Kidney (tissue), 14 donors: ENCODE results near the gene GPR87. TPM values are rescaled to one million over a fixed set of nuclear protein-coding genes. Genes with fewer than 3 reads are reported as not detected.

Experiments used
- DNase-seq, 5 donors: peaks; one replicate each; pipeline ENCODE4 v3.0.0-alpha.2; 2013 to 2020
- FAIRE-seq: peaks from 2 replicates; lab custom pipeline; 2012; peaks lifted over from hg19 to GRCh38; lab: Jason Lieb, UNC
- H3K27ac ChIP-seq, 2 donors: one replicate each; pipeline ENCODE4 v1.7.0; 2013; ENCODE audit warnings: low read depth in 2 of 2, low read length in 2 of 2, inconsistent platforms in 1 of 2
- H3K27me3 ChIP-seq: one replicate; pipeline ENCODE4 v1.7.1; 2013; ENCODE audit warnings: low read length, inconsistent platforms; ENCODE audit not compliant: control insufficient read depth, insufficient read depth
- H3K36me3 ChIP-seq, 3 donors: one replicate each; pipeline versions ENCODE4 v1.7.0 to v1.7.1; 2013; ENCODE audit warnings: low read length in 3 of 3, control low read depth in 1 of 3, inconsistent platforms in 1 of 3; ENCODE audit not compliant: insufficient read depth in 3 of 3, control insufficient read depth in 2 of 3
- H3K4me1 ChIP-seq, 3 donors: one replicate each; pipeline versions ENCODE4 v1.7.0 to v1.7.1; 2013; ENCODE audit warnings: low read length in 3 of 3, inconsistent platforms in 1 of 3, low read depth in 1 of 3; ENCODE audit not compliant: control insufficient read depth in 2 of 3, insufficient read depth in 2 of 3
- H3K4me3 ChIP-seq, 3 donors: one replicate each; pipeline versions ENCODE4 v1.7.0 to v1.8.1; 2013; ENCODE audit warnings: low read length in 3 of 3, control low read depth in 1 of 3, inconsistent platforms in 1 of 3
- H3K9ac ChIP-seq, 3 donors: one replicate each; pipeline versions ENCODE4 v1.7.0 to v1.7.1; 2013; ENCODE audit warnings: low read length in 3 of 3, control low read depth in 1 of 3, inconsistent platforms in 1 of 3
- H3K9me3 ChIP-seq, 3 donors: one replicate each; pipeline versions ENCODE4 v1.7.0 to v1.7.1; 2013; ENCODE audit warnings: low read length in 3 of 3, control low read depth in 1 of 3, inconsistent platforms in 1 of 3; ENCODE audit not compliant: control insufficient read depth in 2 of 3, insufficient read depth in 1 of 3
- intact Hi-C: fragments of 100-400 bp; cut with DNase I; formaldehyde crosslinking; loops from one replicate; pipeline ENCODE4 v1.11.1; 2022
- polyA plus RNA-seq: library from polyadenylated mRNA; stranded (reverse); fragments of 350-450 nt; fragmentation: Illumina TruSeq; extraction: RNeasy Lipid Tissue Mini Kit (QIAGEN cat#74804); gene quantifications from one replicate; pipeline ENCODE4 v1.2.3, GENCODE V29; 2014; ENCODE audit warnings: low read depth, low replicate concordance; ENCODE audit not compliant: insufficient read depth
- total RNA-seq: library from RNA; stranded (reverse); fragmentation: NEBNext Ultra II Directional; extraction: Animal tissue kit (Norgen Biotek cat#: 25700); gene quantifications from one replicate; pipeline ENCODE4 v1.2.1, GENCODE V29; 2021
- TF ChIP-seq, protein P1 (sequence below): IDR thresholded peaks from 3 replicates; pipeline ENCODE4 v1.5.1; 2012; ENCODE audit warnings: mild to moderate bottlenecking, moderate library complexity, borderline replicate concordance; ENCODE audit not compliant: insufficient read depth; ENCODE audit errors: extremely low read depth
- donor health status: control.
- donor health status: control.
- donor health status: control.
- donor health status: control.
- donor health status: control.
- donor health status: DM: yes; HTN: yes; CAD: no.
- donor health status: Normal renal cell carcinoma (clear cell type).

The GPR87 gene
- total and polyA plus RNA-seq, 2 donors from 2014 or later = 0.72 TPM; not detected in 1

DNA sequence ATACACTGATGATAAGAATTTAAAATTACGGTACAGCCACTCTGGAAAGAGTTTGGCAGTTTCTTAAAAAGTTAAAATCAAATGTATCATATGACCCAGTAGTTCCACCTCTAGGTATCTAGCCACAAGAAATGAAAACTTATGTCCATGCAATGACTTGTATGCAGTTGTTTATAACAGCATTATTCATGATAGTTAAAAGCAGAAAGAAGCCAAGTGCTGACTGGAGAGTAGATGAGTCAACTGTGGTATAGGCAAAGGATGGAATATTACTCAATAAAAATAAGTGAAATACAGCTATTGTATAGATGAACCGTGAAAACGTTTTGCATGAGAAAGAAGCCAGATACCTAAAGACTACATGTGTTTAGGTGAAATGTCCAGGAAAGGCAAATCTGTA, 14.8 kb downstream of the GPR87 start:
- Histone ChIP-seq H3K4me3 (no peak overlapping the region), H3K4me1 (peaks cover 0 to 2% (median 0%) of the 10 kb centered on the region in 3 donors), H3K9me3 (no peaks in the 10 kb centered on the region), H3K36me3 (no peaks in the 10 kb centered on the region), H3K9ac (no peak overlapping the region), H3K27me3 (no peaks in the 10 kb centered on the region), H3K27ac (no peak overlapping the region)
- TF ChIP-seq, protein P1, sequence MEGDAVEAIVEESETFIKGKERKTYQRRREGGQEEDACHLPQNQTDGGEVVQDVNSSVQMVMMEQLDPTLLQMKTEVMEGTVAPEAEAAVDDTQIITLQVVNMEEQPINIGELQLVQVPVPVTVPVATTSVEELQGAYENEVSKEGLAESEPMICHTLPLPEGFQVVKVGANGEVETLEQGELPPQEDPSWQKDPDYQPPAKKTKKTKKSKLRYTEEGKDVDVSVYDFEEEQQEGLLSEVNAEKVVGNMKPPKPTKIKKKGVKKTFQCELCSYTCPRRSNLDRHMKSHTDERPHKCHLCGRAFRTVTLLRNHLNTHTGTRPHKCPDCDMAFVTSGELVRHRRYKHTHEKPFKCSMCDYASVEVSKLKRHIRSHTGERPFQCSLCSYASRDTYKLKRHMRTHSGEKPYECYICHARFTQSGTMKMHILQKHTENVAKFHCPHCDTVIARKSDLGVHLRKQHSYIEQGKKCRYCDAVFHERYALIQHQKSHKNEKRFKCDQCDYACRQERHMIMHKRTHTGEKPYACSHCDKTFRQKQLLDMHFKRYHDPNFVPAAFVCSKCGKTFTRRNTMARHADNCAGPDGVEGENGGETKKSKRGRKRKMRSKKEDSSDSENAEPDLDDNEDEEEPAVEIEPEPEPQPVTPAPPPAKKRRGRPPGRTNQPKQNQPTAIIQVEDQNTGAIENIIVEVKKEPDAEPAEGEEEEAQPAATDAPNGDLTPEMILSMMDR = no peak
- intact Hi-C loops = no loop called here
- no peak for FAIRE-seq
- no peak for DNase-seq

- FAIRE-seq (no peak), DNase-seq (no peak)
- Histone ChIP-seq H3K27me3 (no peaks in the 10 kb centered on the region), H3K4me3 (no peak overlapping the region), H3K36me3 (no peaks in the 10 kb centered on the region), H3K9ac (no peak overlapping the region), H3K4me1 (peaks cover 0 to 2% (median 0%) of the 10 kb centered on the region in 3 donors), H3K27ac (no peak overlapping the region), H3K9me3 (no peaks in the 10 kb centered on the region)
- intact Hi-C loops = no loop called here
- TF ChIP-seq, protein P1 = no peak
Observed at GRCh38 chr3:151300539-151300938, 16.1 kb downstream of the GPR87 start.

- H3K9ac ChIP-seq = no peak overlapping the region
- intact Hi-C loops = no loop called here
- H3K4me3 ChIP-seq = no peak overlapping the region
- no peaks in the 10 kb centered on the region for H3K36me3 ChIP-seq
- no peak for FAIRE-seq
- no peaks in the 10 kb centered on the region for H3K9me3 ChIP-seq
- no peaks in the 10 kb centered on the region for H3K4me1 ChIP-seq
- H3K27me3 ChIP-seq = no peaks in the 10 kb centered on the region
- TF ChIP-seq, protein P1 = no peak
- DNase-seq = no peak
- no peak overlapping the region for H3K27ac ChIP-seq
Observed at GRCh38 chr3:151299006-151299405, 17.6 kb downstream of the GPR87 start.

- no peaks in the 10 kb centered on the region for H3K9me3 ChIP-seq
- no peaks in the 10 kb centered on the region for H3K36me3 ChIP-seq
- no peak overlapping the region for H3K9ac ChIP-seq
- H3K27me3 ChIP-seq = no peaks in the 10 kb centered on the region
- no peak overlapping the region for H3K4me3 ChIP-seq
- DNase-seq (no peak), FAIRE-seq (no peak)
- no peaks in the 10 kb centered on the region for H3K4me1 ChIP-seq
- intact Hi-C loops = no loop called here
- TF ChIP-seq, protein P1 = no peak
- H3K27ac ChIP-seq = no peak overlapping the region
Observed at GRCh38 chr3:151297429-151297828, 19.2 kb downstream of the GPR87 start.
